GM12878 (cell line): ENCODE measurements around the gene UQCR10. TPM values are rescaled to one million over a fixed set of nuclear protein-coding genes. Genes with fewer than 3 reads are reported as not detected.

ENCODE experiments used
- ATAC-seq: fragments of 200-7000 bp; cut with Tn5 transposase; 3 replicates; pipeline ENCODE4 v1.9.1; 2020; ENCODE audit warnings: mild to moderate bottlenecking, moderate library complexity
- BruUV-seq: library from RNA; stranded (reverse); fragments of 400-500 nt; replicated peaks from 2 replicates; lab custom pipeline; 2021; lab: Mats Ljungman, UMichigan
- CTCF ChIA-PET: fragments of 300-600 bp; sonication (Branson Sonifier 250); formaldehyde crosslinking; extraction: SDS; loops from one replicate; lab custom pipeline; 2021; ENCODE audit warnings: inconsistent platforms; lab: Yijun Ruan, JAX
- POLR2A ChIA-PET: fragments of 350-600 bp; formaldehyde crosslinking; extraction: SDS; loops from one replicate; lab custom pipeline; 2021; ENCODE audit warnings: inconsistent platforms; lab: Charles Lee
- RAD21 ChIA-PET: fragments of 300-600 bp; sonication (Branson Sonifier 250); formaldehyde crosslinking; loops from one replicate; lab custom pipeline; 2023; ENCODE audit warnings: antibody characterized with exemption; ENCODE audit not compliant: unreplicated experiment; lab: Charles Lee
- SMC1A ChIA-PET: fragments of 300-600 bp; sonication (Branson Sonifier 250); formaldehyde crosslinking; loops from one replicate; lab custom pipeline; 2023; ENCODE audit not compliant: unreplicated experiment, uncharacterized antibody; lab: Charles Lee
- DNase-seq: peaks from one replicate; pipeline ENCODE4 v3.0.0-alpha.2; 2011; ENCODE audit warnings: low read depth, low spot score
- FAIRE-seq: peaks from 3 replicates; lab custom pipeline; 2011; peaks lifted over from hg19 to GRCh38; lab: Jason Lieb, UNC
- H2AFZ ChIP-seq: 2 replicates; pipeline ENCODE4 v1.6.0; 2011; ENCODE audit warnings: low read depth, low read length, control low read depth; ENCODE audit not compliant: control insufficient read depth
- H3K27ac ChIP-seq: 2 replicates; pipeline ENCODE4 v1.5.1; 2011; ENCODE audit warnings: control low read depth; ENCODE audit not compliant: control insufficient read depth, insufficient read depth
- H3K27me3 ChIP-seq, 2 experiments: replicated peaks in 1 of 2; 2 replicates each; pipeline versions ENCODE4 v1.6.0 to v1.6.1; 2011; ENCODE audit warnings: low read length in 1 of 2; ENCODE audit not compliant: control insufficient read depth in 2 of 2, insufficient read depth in 2 of 2
- H3K36me3 ChIP-seq, 2 experiments: 2 replicates each; pipeline ENCODE4 v1.5.1; 2011; ENCODE audit warnings: low read length in 1 of 2; ENCODE audit not compliant: control insufficient read depth in 2 of 2, insufficient read depth in 2 of 2
- H3K4me1 ChIP-seq: 2 replicates; pipeline ENCODE4 v1.6.1; 2011; ENCODE audit warnings: mild to moderate bottlenecking, low read length, moderate library complexity, mixed read lengths; ENCODE audit not compliant: control insufficient read depth, insufficient read depth
- H3K4me2 ChIP-seq: 2 replicates; pipeline ENCODE4 v1.6.0; 2011; ENCODE audit warnings: control low read depth; ENCODE audit not compliant: control insufficient read depth, insufficient read depth
- H3K4me3 ChIP-seq: fragments of 200-600 bp; sonication (generic); 2 replicates; pipeline ENCODE4 v1.5.1; 2016
- H3K79me2 ChIP-seq: 2 replicates; pipeline ENCODE4 v1.6.0; 2011; ENCODE audit warnings: low read length; ENCODE audit not compliant: control insufficient read depth, insufficient read depth
- H3K9ac ChIP-seq: 2 replicates; pipeline ENCODE4 v1.8.0; 2011; ENCODE audit warnings: low read length, control low read depth, mixed read lengths; ENCODE audit not compliant: control insufficient read depth, insufficient read depth
- H3K9me3 ChIP-seq: replicated peaks from 3 replicates; pipeline ENCODE4 v1.5.1; 2011; ENCODE audit warnings: mild to moderate bottlenecking, low read length; ENCODE audit not compliant: control insufficient read depth, insufficient read depth
- H4K20me1 ChIP-seq: 2 replicates; pipeline ENCODE4 v1.6.0; 2011; ENCODE audit not compliant: control insufficient read depth, insufficient read depth
- ASH2L ChIP-seq: fragments of 300-600, 200-600 bp; sonication (generic); IDR thresholded peaks from 2 replicates; pipeline ENCODE4 v1.6.1; 2017; ENCODE audit warnings: low read depth, mild to moderate bottlenecking, borderline replicate concordance
- ATF2 ChIP-seq: IDR thresholded peaks from 2 replicates; pipeline ENCODE4 v1.6.1; 2012; ENCODE audit warnings: low read length, inconsistent platforms
- IKZF1 ChIP-seq: fragments of 450-650 bp; conservative IDR thresholded peaks from 2 replicates; pipeline ENCODE4 v1.6.1; 2017; ENCODE audit warnings: antibody characterized with exemption, mild to moderate bottlenecking
- KAT2A ChIP-seq: conservative IDR thresholded peaks from 2 replicates; pipeline ENCODE4 v1.6.1; 2011; ENCODE audit warnings: low read depth, low read length; ENCODE audit not compliant: control insufficient read depth
- MEF2B ChIP-seq: fragments of 450-650 bp; IDR thresholded peaks from 2 replicates; pipeline ENCODE4 v1.6.1; 2018; ENCODE audit warnings: mild to moderate bottlenecking, moderate library complexity; ENCODE audit not compliant: partially characterized antibody, poor library complexity, severe bottlenecking
- MLLT1 ChIP-seq: fragments of 450-650 bp; IDR thresholded peaks from 2 replicates; pipeline ENCODE4 v1.6.1; 2016; ENCODE audit warnings: mild to moderate bottlenecking
- PAX8 ChIP-seq: fragments of 450-650 bp; IDR thresholded peaks from 2 replicates; pipeline ENCODE4 v1.6.1; 2017; ENCODE audit warnings: mild to moderate bottlenecking, moderate library complexity
- RBBP5 ChIP-seq: fragments of 200-600 bp; sonication (generic); conservative IDR thresholded peaks from 2 replicates; pipeline ENCODE4 v1.6.1; 2016
- RELA ChIP-seq: fragments of 450-650 bp; IDR thresholded peaks from 2 replicates; pipeline ENCODE4 v1.8.0; 2014; ENCODE audit warnings: borderline replicate concordance; ENCODE audit not compliant: partially characterized antibody
- RUNX3 ChIP-seq: IDR thresholded peaks from 2 replicates; pipeline ENCODE4 v1.6.1; 2012; ENCODE audit warnings: low read length, inconsistent platforms
- STAT1 ChIP-seq: fragments of 450-650 bp; conservative IDR thresholded peaks from 2 replicates; pipeline ENCODE4 v1.6.1; 2014; ENCODE audit warnings: antibody characterized with exemption, mild to moderate bottlenecking
- TCF12 ChIP-seq: IDR thresholded peaks from 2 replicates; pipeline ENCODE4 v1.6.1; 2011; ENCODE audit warnings: low read depth, mild to moderate bottlenecking, low read length
- ZNF274 ChIP-seq: IDR thresholded peaks from one replicate; pipeline ENCODE4 v1.8.0; 2011; ENCODE audit not compliant: insufficient read length, insufficient read depth
- WGBS: methylation state at CpG from one replicate; pipeline ENCODE4 v1.1.6; 2016; ENCODE audit warnings: low lambda C conversion rate; ENCODE audit not compliant: insufficient replicate concordance, insufficient coverage; ENCODE audit errors: missing lambda C conversion rate; 5-methylcytosine and 5-hydroxymethylcytosine counted together
- in situ Hi-C: fragments of 300-500 bp; cut with MboI; formaldehyde crosslinking; loops from 9 replicates; pipeline ENCODE4 v1.14.3; 2018; ENCODE audit warnings: mixed read lengths
- intact Hi-C: fragments of 100-400 bp; cut with micrococcal nuclease; formaldehyde crosslinking; loops from one replicate; pipeline ENCODE4 v1.14.2; 2022; ENCODE audit not compliant: unreplicated experiment
- polyA plus RNA-seq, 11 experiments: library from polyadenylated mRNA; depleted of rRNA in 4 of 11; unstranded in 6 of 11; stranded (reverse) in 5 of 11; fragments of >200 nt; fragmentation: Nextera tagmentation in 4 of 11; fragmentation: Illumina TruSeq in 1 of 11; extraction: Ambion mirVana in 4 of 11; extraction: Trizol in 1 of 11; gene quantifications; 1 replicate in 1 of 11; 2 replicates in 10 of 11; pipeline versions ENCODE4 v1.2.1 to v1.2.3, GENCODE V29; 2011 to 2016; ENCODE audit warnings: inconsistent platforms in 2 of 11, missing spikeins in 2 of 11, low read depth in 1 of 11
- total RNA-seq, 4 experiments: library from RNA; depleted of rRNA in 3 of 4; stranded (reverse); fragments of >200 nt in 3 of 4; fragmentation: Illumina TruSeq in 1 of 4; extraction: Trizol in 1 of 4; gene quantifications; 2 replicates each; pipeline versions ENCODE4 v1.2.1 to v1.2.3, GENCODE V29; 2013 to 2021
- TF ChIP-seq, protein P1 (sequence below): fragments of 450-650 bp; IDR thresholded peaks from 2 replicates; pipeline ENCODE4 v1.6.1; 2016; ENCODE audit warnings: mild to moderate bottlenecking
- TF ChIP-seq, protein P2 (sequence below): IDR thresholded peaks from 2 replicates; pipeline ENCODE4 v1.6.1; 2011; ENCODE audit warnings: borderline replicate concordance, low read depth, mild to moderate bottlenecking, moderate library complexity, mixed read lengths, low read length; ENCODE audit not compliant: insufficient read depth; ENCODE audit errors: extremely low read length

Gene UQCR10
- total and polyA plus RNA-seq, 10 of the 15 experiments (the other 5 are each of a cell fraction or from before 2014, with no cell fraction given) = 144 to 1,021 (median 214) TPM

GRCh38 chr22:29734838-29735237 lies 32.3 kb upstream of the UQCR10 start:
- no peaks in the 10 kb centered on the region for H3K9me3 ChIP-seq
- in situ Hi-C loops = no loop called here
- CTCF ChIA-PET = no interaction called here
- H3K4me2 ChIP-seq = no peak overlapping the region
- POLR2A ChIA-PET = no interaction called here
- H3K27me3 ChIP-seq = no peaks in the 10 kb centered on the region
- no peak overlapping the region for H3K27ac ChIP-seq
- SMC1A ChIA-PET = no interaction called here
- no peak for ATAC-seq
- RAD21 ChIA-PET = no interaction called here
- no peaks in the 10 kb centered on the region for H4K20me1 ChIP-seq
- DNase-seq = no peak
- intact Hi-C loops = no loop called here
- H2AFZ ChIP-seq = no peak overlapping the region
- H3K9ac ChIP-seq = no peak overlapping the region
- no peaks in the 10 kb centered on the region; a peak in 1 of 4 replicates for H3K36me3 ChIP-seq
- no peak overlapping the region for H3K4me3 ChIP-seq
- no TSS peak for BruUV-seq
- H3K4me1 ChIP-seq = peaks cover 3% of the 10 kb centered on the region; the same call in 1 of the 2 replicates
- 64% methylated on average over 9 of the region's 9 CpGs for WGBS
- TF ChIP-seq KAT2A (no peak), PAX8 (no peak), IKZF1 (no peak), RELA (no peak), TCF12 (no peak), ASH2L (no peak)
- TF ChIP-seq, protein P1, sequence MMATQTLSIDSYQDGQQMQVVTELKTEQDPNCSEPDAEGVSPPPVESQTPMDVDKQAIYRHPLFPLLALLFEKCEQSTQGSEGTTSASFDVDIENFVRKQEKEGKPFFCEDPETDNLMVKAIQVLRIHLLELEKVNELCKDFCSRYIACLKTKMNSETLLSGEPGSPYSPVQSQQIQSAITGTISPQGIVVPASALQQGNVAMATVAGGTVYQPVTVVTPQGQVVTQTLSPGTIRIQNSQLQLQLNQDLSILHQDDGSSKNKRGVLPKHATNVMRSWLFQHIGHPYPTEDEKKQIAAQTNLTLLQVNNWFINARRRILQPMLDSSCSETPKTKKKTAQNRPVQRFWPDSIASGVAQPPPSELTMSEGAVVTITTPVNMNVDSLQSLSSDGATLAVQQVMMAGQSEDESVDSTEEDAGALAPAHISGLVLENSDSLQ = no peak
- no peak for FAIRE-seq
- H3K79me2 ChIP-seq = no peaks in the 10 kb centered on the region

DNA sequence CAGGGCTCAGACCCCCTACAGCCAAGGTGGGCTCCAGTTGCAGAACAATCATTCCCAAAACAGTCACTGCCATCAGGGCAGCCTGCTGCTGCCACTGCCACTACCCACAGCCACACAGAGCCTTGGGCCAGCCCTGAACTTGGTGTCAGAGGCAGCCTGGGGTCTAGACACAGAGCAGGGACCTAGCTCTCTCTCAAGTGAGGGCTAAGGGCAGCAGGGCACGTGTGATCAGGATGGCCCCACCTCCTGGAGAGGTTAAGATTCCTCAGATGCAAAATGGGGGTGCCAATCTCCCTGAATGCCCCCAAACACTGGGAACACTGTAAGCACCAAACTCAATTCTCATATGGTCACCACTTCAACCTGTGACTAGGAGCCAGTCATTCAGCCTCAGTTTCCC lies 31.8 kb upstream of the UQCR10 start:
- Histone ChIP-seq H3K4me3 (no peak overlapping the region), H3K9ac (no peak overlapping the region), H3K27me3 (no peaks in the 10 kb centered on the region), H3K79me2 (no peaks in the 10 kb centered on the region), H3K27ac (no peak overlapping the region), H3K9me3 (no peaks in the 10 kb centered on the region), H4K20me1 (no peaks in the 10 kb centered on the region), H3K4me2 (no peak overlapping the region), H3K36me3 (no peaks in the 10 kb centered on the region; a peak in 1 of 4 replicates), H3K4me1 (peaks cover 3% of the 10 kb centered on the region; the same call in 1 of the 2 replicates), H2AFZ (no peak overlapping the region)
- intact Hi-C loops = no loop called here
- BruUV-seq = no TSS peak
- POLR2A ChIA-PET = no interaction called here
- ATAC-seq = no peak
- WGBS = 40% methylated on average over 1 of the region's 1 CpG
- CTCF ChIA-PET = no interaction called here
- RAD21 ChIA-PET = no interaction called here
- in situ Hi-C loops = no loop called here
- no peak for FAIRE-seq
- no peak for DNase-seq
- SMC1A ChIA-PET = no interaction called here
- TF ChIP-seq STAT1 (no peak), MEF2B (no peak), ATF2 (no peak), RBBP5 (no peak), MLLT1 (no peak), ZNF274 (no peak), RUNX3 (no peak)
- TF ChIP-seq, protein P2, sequence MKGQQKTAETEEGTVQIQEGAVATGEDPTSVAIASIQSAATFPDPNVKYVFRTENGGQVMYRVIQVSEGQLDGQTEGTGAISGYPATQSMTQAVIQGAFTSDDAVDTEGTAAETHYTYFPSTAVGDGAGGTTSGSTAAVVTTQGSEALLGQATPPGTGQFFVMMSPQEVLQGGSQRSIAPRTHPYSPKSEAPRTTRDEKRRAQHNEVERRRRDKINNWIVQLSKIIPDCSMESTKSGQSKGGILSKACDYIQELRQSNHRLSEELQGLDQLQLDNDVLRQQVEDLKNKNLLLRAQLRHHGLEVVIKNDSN = no peak
